Measurements from ENCODE around the gene CDSN. TPM values are rescaled to one million over a fixed set of nuclear protein-coding genes. Genes with fewer than 3 reads are reported as not detected.

The CDSN gene
- total RNA-seq, 1 experiment from 2014 or later, result not detected

DNA sequence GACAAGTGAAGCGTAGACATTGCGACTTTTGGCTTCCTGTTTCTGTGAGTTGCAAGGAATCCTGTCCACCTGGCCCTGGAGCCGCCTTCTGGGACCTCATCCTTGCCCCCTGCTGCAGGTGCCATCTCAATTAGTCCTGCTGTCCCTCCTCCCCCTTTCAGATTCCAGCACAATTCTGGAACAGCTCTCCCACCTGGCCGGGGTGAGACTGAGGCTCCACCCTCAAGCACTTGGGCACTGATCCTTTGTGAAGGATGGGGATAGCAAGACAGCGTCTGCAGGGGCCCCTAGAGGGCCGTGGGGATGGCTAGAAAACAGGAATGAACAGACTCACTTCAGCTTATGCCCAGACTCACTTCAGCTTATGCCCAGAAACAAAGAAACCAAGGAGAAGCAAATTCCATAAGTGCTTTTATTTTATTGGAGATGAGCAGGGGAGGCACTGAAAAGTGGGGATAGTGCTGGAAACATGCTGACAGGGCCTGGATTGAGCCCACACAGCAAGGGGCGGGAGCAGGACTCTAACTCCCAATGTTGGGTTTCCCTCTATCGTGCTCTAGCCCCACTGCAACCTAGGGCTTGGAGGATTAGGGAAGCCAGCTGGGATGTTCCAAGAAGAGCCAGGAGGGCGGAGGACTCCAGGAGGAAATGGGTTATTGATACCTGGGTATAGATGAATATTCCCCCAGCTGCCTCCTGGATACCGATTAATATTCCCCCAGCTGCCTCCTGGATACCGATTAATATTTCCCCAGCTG, 9.2 kb downstream of the CDSN start:
- no peaks in the 10 kb centered on the region for H3K36me3 ChIP-seq (ENCODE audit: insufficient read depth, low read length)
- no peak overlapping the region for H3K9ac ChIP-seq (ENCODE audit: low read length)
- no peak overlapping the region for H3K4me2 ChIP-seq (ENCODE audit: low read depth, low read length, poor library complexity, severe bottlenecking)
- H3K27ac ChIP-seq (ENCODE audit: low read length), result no peak overlapping the region
- no peaks in the 10 kb centered on the region for H3K79me2 ChIP-seq (ENCODE audit: low read length)
- no peak overlapping the region for H2AFZ ChIP-seq (ENCODE audit: low read length)
- DNase-seq, result no peak
- no peaks in the 10 kb centered on the region for H3K27me3 ChIP-seq (ENCODE audit: low read length)
- H3K9me2 ChIP-seq (replicated peaks; ENCODE audit: insufficient read depth, low read length), result no peaks in the 10 kb centered on the region
- no peaks in the 10 kb centered on the region for H4K20me1 ChIP-seq (ENCODE audit: insufficient read depth, low read depth, low read length)
- no peaks in the 10 kb centered on the region for H3K9me3 ChIP-seq (ENCODE audit: low read length)
- no peak overlapping the region for H3K4me3 ChIP-seq (ENCODE audit: low read length)
- no peaks in the 10 kb centered on the region for H3K4me1 ChIP-seq (ENCODE audit: low read length)

DNA sequence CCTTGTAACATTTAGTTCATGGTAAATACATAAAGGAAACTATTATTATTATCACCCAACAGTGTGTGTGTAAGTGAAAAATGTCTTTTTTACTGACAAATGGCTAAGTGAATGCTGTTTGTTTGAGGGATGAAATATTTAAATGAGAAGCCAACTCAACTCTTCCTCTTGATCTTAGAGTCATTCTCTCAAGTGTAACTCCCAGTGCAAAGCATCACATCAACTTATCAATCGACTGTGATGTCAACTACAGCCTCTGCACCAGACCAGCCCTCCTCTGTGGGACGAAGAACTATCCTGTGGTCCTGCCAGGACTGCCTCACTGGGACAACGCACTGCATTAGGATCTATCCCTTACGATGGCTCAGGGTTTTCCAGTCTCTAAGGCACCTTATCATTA, 13.2 kb downstream of the CDSN start:
- Histone ChIP-seq H2AFZ (ENCODE audit: low read length) (no peak overlapping the region), H3K36me3 (ENCODE audit: insufficient read depth, low read length) (no peaks in the 10 kb centered on the region), H3K9me2 (replicated peaks; ENCODE audit: insufficient read depth, low read length) (no peaks in the 10 kb centered on the region), H3K9ac (ENCODE audit: low read length) (no peak overlapping the region), H3K4me1 (ENCODE audit: low read length) (no peaks in the 10 kb centered on the region), H4K20me1 (ENCODE audit: insufficient read depth, low read depth, low read length) (no peaks in the 10 kb centered on the region), H3K79me2 (ENCODE audit: low read length) (no peaks in the 10 kb centered on the region), H3K4me3 (ENCODE audit: low read length) (no peak overlapping the region), H3K9me3 (ENCODE audit: low read length) (no peaks in the 10 kb centered on the region), H3K4me2 (ENCODE audit: low read depth, low read length, poor library complexity, severe bottlenecking) (no peak overlapping the region), H3K27ac (ENCODE audit: low read length) (no peak overlapping the region), H3K27me3 (ENCODE audit: low read length) (no peaks in the 10 kb centered on the region)
- DNase-seq, result no peak

GRCh38 chr6:31103136-31103535, 17.1 kb downstream of the CDSN start:
- Histone ChIP-seq H4K20me1 (ENCODE audit: insufficient read depth, low read depth, low read length) (no peaks in the 10 kb centered on the region), H3K9me2 (replicated peaks; ENCODE audit: insufficient read depth, low read length) (no peaks in the 10 kb centered on the region), H3K4me3 (ENCODE audit: low read length) (no peak overlapping the region), H3K79me2 (ENCODE audit: low read length) (no peaks in the 10 kb centered on the region), H3K9me3 (ENCODE audit: low read length) (no peaks in the 10 kb centered on the region), H3K36me3 (ENCODE audit: insufficient read depth, low read length) (no peaks in the 10 kb centered on the region), H2AFZ (ENCODE audit: low read length) (no peak overlapping the region), H3K4me1 (ENCODE audit: low read length) (no peaks in the 10 kb centered on the region), H3K27me3 (ENCODE audit: low read length) (no peaks in the 10 kb centered on the region), H3K27ac (ENCODE audit: low read length) (no peak overlapping the region), H3K9ac (ENCODE audit: low read length) (no peak overlapping the region), H3K4me2 (ENCODE audit: low read depth, low read length, poor library complexity, severe bottlenecking) (no peak overlapping the region)
- no peak for DNase-seq

DNA sequence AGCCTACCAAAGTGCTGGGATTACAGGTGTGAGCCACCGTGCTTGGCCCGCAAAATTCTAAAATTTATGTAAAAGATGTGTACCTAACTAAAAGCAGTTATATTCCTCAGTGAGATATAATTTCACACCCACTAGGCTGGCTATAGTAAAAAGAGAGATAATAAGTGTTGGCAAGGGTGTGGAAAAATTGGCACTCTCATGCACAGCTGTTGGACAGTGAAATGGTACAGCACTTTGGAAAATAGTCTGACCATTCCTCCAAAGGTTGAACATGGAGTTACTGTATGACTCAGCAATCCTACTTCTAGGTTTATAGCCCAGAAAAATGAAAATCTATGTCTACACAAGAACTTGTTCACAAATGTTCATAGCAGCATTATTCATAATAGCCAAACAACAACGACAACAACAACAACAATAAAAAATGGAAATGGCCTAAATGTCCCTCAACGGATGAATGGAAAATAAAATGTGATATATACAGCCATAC, 21.8 kb downstream of the CDSN start:
- no peaks in the 10 kb centered on the region for H3K4me1 ChIP-seq (ENCODE audit: low read length)
- H3K9me3 ChIP-seq (ENCODE audit: low read length), result no peaks in the 10 kb centered on the region
- H3K79me2 ChIP-seq (ENCODE audit: low read length), result no peaks in the 10 kb centered on the region
- H3K36me3 ChIP-seq (ENCODE audit: insufficient read depth, low read length), result no peaks in the 10 kb centered on the region
- H3K9me2 ChIP-seq (replicated peaks; ENCODE audit: insufficient read depth, low read length), result no peaks in the 10 kb centered on the region
- no peak overlapping the region for H3K27ac ChIP-seq (ENCODE audit: low read length)
- H3K4me3 ChIP-seq (ENCODE audit: low read length), result no peak overlapping the region
- no peak for DNase-seq
- H4K20me1 ChIP-seq (ENCODE audit: insufficient read depth, low read depth, low read length), result no peaks in the 10 kb centered on the region
- H2AFZ ChIP-seq (ENCODE audit: low read length), result no peak overlapping the region
- no peak overlapping the region for H3K4me2 ChIP-seq (ENCODE audit: low read depth, low read length, poor library complexity, severe bottlenecking)
- no peaks in the 10 kb centered on the region for H3K27me3 ChIP-seq (ENCODE audit: low read length)
- H3K9ac ChIP-seq (ENCODE audit: low read length), result no peak overlapping the region

DNA sequence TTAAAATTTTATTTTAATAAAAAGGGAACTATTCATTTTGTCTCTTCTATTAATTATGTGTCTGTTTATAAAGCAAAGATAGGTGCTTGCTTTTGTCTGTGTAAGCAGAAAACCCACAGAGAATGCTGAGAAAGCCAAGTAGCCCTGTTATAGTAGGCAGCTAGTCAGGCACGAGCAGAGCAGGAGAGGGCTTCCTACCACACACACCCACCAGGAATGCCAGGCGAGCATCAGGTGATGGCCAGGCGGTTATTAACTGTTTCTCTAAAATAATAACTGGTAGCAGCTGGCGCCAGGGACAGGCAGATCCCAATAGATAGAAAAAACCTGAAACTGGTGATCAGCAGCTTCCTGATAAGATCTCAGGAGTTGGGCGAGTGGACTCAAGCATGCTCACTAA, 23.6 kb downstream of the CDSN start:
- Histone ChIP-seq H3K27ac (ENCODE audit: low read length) (no peak overlapping the region), H3K4me3 (ENCODE audit: low read length) (no peak overlapping the region), H4K20me1 (ENCODE audit: insufficient read depth, low read depth, low read length) (no peaks in the 10 kb centered on the region), H3K4me1 (ENCODE audit: low read length) (no peaks in the 10 kb centered on the region), H3K79me2 (ENCODE audit: low read length) (no peaks in the 10 kb centered on the region), H3K36me3 (ENCODE audit: insufficient read depth, low read length) (no peaks in the 10 kb centered on the region), H3K4me2 (ENCODE audit: low read depth, low read length, poor library complexity, severe bottlenecking) (no peak overlapping the region), H2AFZ (ENCODE audit: low read length) (no peak overlapping the region), H3K9ac (ENCODE audit: low read length) (no peak overlapping the region), H3K9me3 (ENCODE audit: low read length) (no peaks in the 10 kb centered on the region), H3K9me2 (replicated peaks; ENCODE audit: insufficient read depth, low read length) (no peaks in the 10 kb centered on the region), H3K27me3 (ENCODE audit: low read length) (no peaks in the 10 kb centered on the region)
- no peak for DNase-seq

GRCh38 chr6:31096215-31096614, 24.0 kb downstream of the CDSN start:
- Histone ChIP-seq H3K4me3 (ENCODE audit: low read length) (no peak overlapping the region), H4K20me1 (ENCODE audit: insufficient read depth, low read depth, low read length) (no peaks in the 10 kb centered on the region), H3K27me3 (ENCODE audit: low read length) (no peaks in the 10 kb centered on the region), H3K27ac (ENCODE audit: low read length) (no peak overlapping the region), H3K9ac (ENCODE audit: low read length) (no peak overlapping the region), H3K9me2 (replicated peaks; ENCODE audit: insufficient read depth, low read length) (no peaks in the 10 kb centered on the region), H3K9me3 (ENCODE audit: low read length) (no peaks in the 10 kb centered on the region), H3K79me2 (ENCODE audit: low read length) (no peaks in the 10 kb centered on the region), H2AFZ (ENCODE audit: low read length) (no peak overlapping the region), H3K36me3 (ENCODE audit: insufficient read depth, low read length) (no peaks in the 10 kb centered on the region), H3K4me1 (ENCODE audit: low read length) (no peaks in the 10 kb centered on the region), H3K4me2 (ENCODE audit: low read depth, low read length, poor library complexity, severe bottlenecking) (no peak overlapping the region)
- DNase-seq, result no peak

DNA sequence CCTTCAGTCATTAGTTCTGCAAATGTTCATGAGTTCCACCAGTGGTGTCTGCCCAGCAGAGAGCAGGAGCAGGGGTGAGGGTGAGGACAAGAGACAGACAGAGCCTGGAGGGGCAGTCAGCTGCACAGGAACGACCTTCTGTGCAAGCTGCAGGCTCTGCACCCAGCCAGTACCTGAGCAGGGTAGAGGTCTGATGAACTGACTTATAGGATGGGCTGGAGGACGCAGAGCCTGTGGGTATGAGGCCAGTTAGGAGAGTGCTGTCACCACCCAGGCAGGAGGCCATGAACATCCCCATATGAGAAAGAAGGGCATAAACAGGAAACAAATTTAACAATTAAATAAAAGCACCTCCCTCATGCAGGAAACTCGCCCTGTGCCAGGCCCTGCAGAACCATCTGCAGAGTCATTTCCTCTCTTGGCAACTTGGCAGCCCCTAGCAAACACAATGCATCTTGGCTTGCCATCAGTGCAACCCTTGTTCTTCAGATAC, 25.8 kb downstream of the CDSN start:
- no peaks in the 10 kb centered on the region for H3K36me3 ChIP-seq (ENCODE audit: insufficient read depth, low read length)
- H3K9ac ChIP-seq (ENCODE audit: low read length), result no peak overlapping the region
- no peaks in the 10 kb centered on the region for H3K9me2 ChIP-seq (replicated peaks; ENCODE audit: insufficient read depth, low read length)
- H3K4me3 ChIP-seq (ENCODE audit: low read length), result no peak overlapping the region
- no peak overlapping the region for H3K4me2 ChIP-seq (ENCODE audit: low read depth, low read length, poor library complexity, severe bottlenecking)
- DNase-seq, result no peak
- H3K79me2 ChIP-seq (ENCODE audit: low read length), result no peaks in the 10 kb centered on the region
- no peak overlapping the region for H2AFZ ChIP-seq (ENCODE audit: low read length)
- H4K20me1 ChIP-seq (ENCODE audit: insufficient read depth, low read depth, low read length), result no peaks in the 10 kb centered on the region
- no peaks in the 10 kb centered on the region for H3K4me1 ChIP-seq (ENCODE audit: low read length)
- H3K27me3 ChIP-seq (ENCODE audit: low read length), result no peaks in the 10 kb centered on the region
- no peak overlapping the region for H3K27ac ChIP-seq (ENCODE audit: low read length)
- no peaks in the 10 kb centered on the region for H3K9me3 ChIP-seq (ENCODE audit: low read length)

- DNase-seq, result no peak
- no peaks in the 10 kb centered on the region for H3K4me1 ChIP-seq (ENCODE audit: low read length)
- no peak overlapping the region for H3K27ac ChIP-seq (ENCODE audit: low read length)
- no peaks in the 10 kb centered on the region for H3K27me3 ChIP-seq (ENCODE audit: low read length)
- no peak overlapping the region for H3K4me3 ChIP-seq (ENCODE audit: low read length)
- no peaks in the 10 kb centered on the region for H3K79me2 ChIP-seq (ENCODE audit: low read length)
- H3K9me2 ChIP-seq (replicated peaks; ENCODE audit: insufficient read depth, low read length), result no peaks in the 10 kb centered on the region
- no peak overlapping the region for H3K9ac ChIP-seq (ENCODE audit: low read length)
- H2AFZ ChIP-seq (ENCODE audit: low read length), result no peak overlapping the region
- no peak overlapping the region for H3K4me2 ChIP-seq (ENCODE audit: low read depth, low read length, poor library complexity, severe bottlenecking)
- no peaks in the 10 kb centered on the region for H3K9me3 ChIP-seq (ENCODE audit: low read length)
- H3K36me3 ChIP-seq (ENCODE audit: insufficient read depth, low read length), result no peaks in the 10 kb centered on the region
- no peaks in the 10 kb centered on the region for H4K20me1 ChIP-seq (ENCODE audit: insufficient read depth, low read depth, low read length)
Measured at GRCh38 chr6:31092769-31093505, 27.3 kb downstream of the CDSN start.
